CD4-positive, alpha-beta T cell (primary cell): Measurements from ENCODE around the gene COL18A1. TPM values are rescaled to one million over a fixed set of nuclear protein-coding genes. Genes with fewer than 3 reads are reported as not detected.

Experiments
- ATAC-seq: fragments of 200-7000 bp; cut with Tn5 transposase; one replicate; pipeline ENCODE4 v1.10.0; 2022; ENCODE audit warnings: mild to moderate bottlenecking; ENCODE audit not compliant: poor library complexity
- CTCF ChIA-PET: fragments of 350-600 bp; sonication (Branson Sonifier 250); formaldehyde crosslinking; loops from one replicate; lab custom pipeline; 2021; ENCODE audit warnings: antibody characterized with exemption, inconsistent platforms; lab: Charles Lee
- POLR2A ChIA-PET: fragments of 350-600 bp; sonication (Branson Sonifier 250); formaldehyde crosslinking; loops from one replicate; lab custom pipeline; 2021; ENCODE audit warnings: antibody characterized with exemption, inconsistent platforms; lab: Charles Lee
- DNase-seq, 14 experiments: peaks; one replicate each; pipeline ENCODE4 v3.0.0-alpha.2; 2013 to 2020; ENCODE audit warnings: mixed read lengths in 2 of 14
- H3K27ac ChIP-seq, 2 donors: one replicate each; pipeline versions ENCODE4 v1.5.1 to v1.7.0; 2013; ENCODE audit warnings: low read length in 2 of 2, low read depth in 1 of 2, mild to moderate bottlenecking in 1 of 2
- H3K27me3 ChIP-seq, 2 experiments: 1 replicate in 1 of 2; 2 replicates in 1 of 2; pipeline versions ENCODE4 v1.6.1 to v1.7.0; 2013; ENCODE audit warnings: low read length in 2 of 2, control low read depth in 1 of 2, mild to moderate bottlenecking in 1 of 2, moderate library complexity in 1 of 2; ENCODE audit not compliant: insufficient read depth in 2 of 2, control insufficient read depth in 1 of 2
- H3K36me3 ChIP-seq: one replicate; pipeline ENCODE4 v1.6.1; 2013; ENCODE audit warnings: low read length, control low read depth; ENCODE audit not compliant: insufficient read depth
- H3K4me1 ChIP-seq: one replicate; pipeline ENCODE4 v1.6.1; 2013; ENCODE audit warnings: low read length, control low read depth; ENCODE audit not compliant: insufficient read depth
- H3K4me3 ChIP-seq: one replicate; pipeline ENCODE4 v1.5.1; 2013; ENCODE audit warnings: mild to moderate bottlenecking, low read length, moderate library complexity
- H3K9me3 ChIP-seq, 2 experiments: 1 replicate in 1 of 2; 2 replicates in 1 of 2; pipeline versions ENCODE4 v1.6.1 to v1.7.0; 2013; ENCODE audit warnings: low read length in 2 of 2, mild to moderate bottlenecking in 2 of 2, control low read depth in 1 of 2, moderate library complexity in 1 of 2; ENCODE audit not compliant: control insufficient read depth in 1 of 2, insufficient read depth in 1 of 2
- H3K27ac Mint-ChIP-seq: one replicate; pipeline ENCODE4 v1.8.0; 2020; ENCODE audit warnings: mixed read lengths
- H3K27me3 Mint-ChIP-seq: one replicate; pipeline ENCODE4 v1.8.0; 2021; ENCODE audit warnings: mixed read lengths
- H3K36me3 Mint-ChIP-seq: one replicate; pipeline ENCODE4 v1.8.0; 2021; ENCODE audit warnings: low read depth, mixed read lengths
- H3K4me1 Mint-ChIP-seq: one replicate; pipeline ENCODE4 v1.8.0; 2021; ENCODE audit warnings: low read depth, mixed read lengths
- H3K4me3 Mint-ChIP-seq: one replicate; pipeline ENCODE4 v1.8.0; 2020; ENCODE audit warnings: mild to moderate bottlenecking, mixed read lengths
- H3K9me3 Mint-ChIP-seq: one replicate; pipeline ENCODE4 v1.8.0; 2020; ENCODE audit warnings: mixed read lengths
- CTCF ChIP-seq: fragments of 200-600 bp; IDR thresholded peaks from one replicate; pipeline ENCODE4 v1.8.0; 2022; ENCODE audit warnings: antibody characterized with exemption, mild to moderate bottlenecking
- intact Hi-C, 2 experiments: fragments of 100-400 bp; cut with DNase I in 1 of 2; cut with micrococcal nuclease in 1 of 2; formaldehyde crosslinking; loops; one replicate each; pipeline versions ENCODE4 v1.15.1 to v1.9.0; 2023 to 2025; cut with DNase I, micrococcal nuclease
- total RNA-seq, 174 experiments: library from RNA in 2 of 174; stranded (reverse) in 2 of 174; gene quantifications; one replicate each; pipeline ENCODE4 v1.2.3 and lab custom pipeline; 2021 to 2026

Gene COL18A1
- total RNA-seq, 2 experiments from 2014 or later, result 15.2 to 16.0 TPM

- Mint-ChIP-seq H3K9me3 (no peaks in the 10 kb centered on the region), H3K4me3 (no peak overlapping the region), H3K36me3 (no peaks in the 10 kb centered on the region), H3K4me1 (no peaks in the 10 kb centered on the region), H3K27me3 (no peaks in the 10 kb centered on the region), H3K27ac (no peak overlapping the region)
- DNase-seq (no peak), ATAC-seq (no peak)
- CTCF ChIA-PET, result no interaction called here
- H3K4me1 ChIP-seq, result peaks cover 16% of the 10 kb centered on the region
- H3K36me3 ChIP-seq, result peaks cover 3% of the 10 kb centered on the region
- no peak overlapping the region for H3K27ac ChIP-seq
- H3K4me3 ChIP-seq, result no peak overlapping the region
- intact Hi-C loops, result no loop called here
- H3K27me3 ChIP-seq, result no peaks in the 10 kb centered on the region
- no peaks in the 10 kb centered on the region for H3K9me3 ChIP-seq
- no peak for TF ChIP-seq CTCF
- POLR2A ChIA-PET, result no interaction called here
Observed at GRCh38 chr21:45493401-45494001, 88.5 kb downstream of the COL18A1 start.

- Histone ChIP-seq H3K4me1 (peaks cover 11% of the 10 kb centered on the region), H3K9me3 (peaks cover 0 to 4% of the 10 kb centered on the region in 2 experiments), H3K4me3 (no peak overlapping the region), H3K27me3 (no peaks in the 10 kb centered on the region), H3K36me3 (peaks cover 3% of the 10 kb centered on the region), H3K27ac (no peak overlapping the region)
- Mint-ChIP-seq H3K27ac (no peak overlapping the region), H3K4me1 (no peaks in the 10 kb centered on the region), H3K9me3 (no peaks in the 10 kb centered on the region), H3K27me3 (no peaks in the 10 kb centered on the region), H3K4me3 (no peak overlapping the region), H3K36me3 (no peaks in the 10 kb centered on the region)
- ChIA-PET CTCF (no interaction called here), POLR2A (no interaction called here)
- no peak for TF ChIP-seq CTCF
- intact Hi-C loops, result no loop called here
- ATAC-seq, result no peak
- no peak for DNase-seq
Observed at GRCh38 chr21:45494135-45494850, 89.3 kb downstream of the COL18A1 start.

- no peak for TF ChIP-seq CTCF
- no peak overlapping the region for H3K4me3 Mint-ChIP-seq
- H3K27me3 ChIP-seq, result no peaks in the 10 kb centered on the region
- H3K36me3 ChIP-seq, result peaks cover 3% of the 10 kb centered on the region
- no peaks in the 10 kb centered on the region for H3K36me3 Mint-ChIP-seq
- H3K9me3 Mint-ChIP-seq, result no peaks in the 10 kb centered on the region
- intact Hi-C loops, result no loop called here
- ATAC-seq (no peak), DNase-seq (no peak)
- H3K4me3 ChIP-seq, result no peak overlapping the region
- H3K27ac ChIP-seq, result no peak overlapping the region
- peaks cover 0 to 4% of the 10 kb centered on the region in 2 experiments for H3K9me3 ChIP-seq
- peaks cover 7% of the 10 kb centered on the region for H3K4me1 ChIP-seq
- H3K4me1 Mint-ChIP-seq, result no peaks in the 10 kb centered on the region
- POLR2A ChIA-PET, result no interaction called here
- CTCF ChIA-PET, result no interaction called here
- no peak overlapping the region for H3K27ac Mint-ChIP-seq
- H3K27me3 Mint-ChIP-seq, result no peaks in the 10 kb centered on the region
Observed at GRCh38 chr21:45494851-45495680, 90.1 kb downstream of the COL18A1 start.
